ENCODE results near the gene CELF2.

Gene CELF2

DNA sequence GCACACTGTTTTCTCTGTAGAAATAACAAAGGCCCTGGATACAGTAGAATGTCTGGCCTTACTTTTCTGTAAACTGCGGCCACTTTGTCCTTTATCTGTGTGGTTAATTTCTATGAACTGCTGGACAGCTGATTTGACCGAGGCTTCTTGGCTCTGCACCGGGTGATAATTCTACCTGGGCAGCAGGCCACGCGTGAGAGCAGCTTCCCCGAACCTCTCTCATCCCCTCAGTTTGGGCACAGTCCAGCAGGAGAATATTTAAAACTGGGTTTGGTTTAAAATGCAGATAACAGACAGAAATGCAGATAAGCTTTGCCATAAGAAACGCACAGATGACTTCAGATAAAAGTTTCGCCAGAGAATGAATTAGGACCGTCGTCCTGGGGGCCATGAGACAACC is 81.0 kb downstream of the CELF2 start:
- peaks cover 13% of the 10 kb centered on the region for H3K27me3 ChIP-seq (ENCODE audit: control insufficient read depth, low read length)
- no peak overlapping the region for H3K27ac ChIP-seq (ENCODE audit: low read depth, low read length)
- no peaks in the 10 kb centered on the region for H3K4me1 ChIP-seq (ENCODE audit: control insufficient read depth, low read length)
- H3K36me3 ChIP-seq (ENCODE audit: control insufficient read depth, low read length) = no peaks in the 10 kb centered on the region
- no peaks in the 10 kb centered on the region for H3K9me3 ChIP-seq (ENCODE audit: control insufficient read depth, insufficient read depth, low read length)
- H3K4me3 ChIP-seq (ENCODE audit: low read length) = no peak overlapping the region
- H3K4me2 ChIP-seq (ENCODE audit: low read length) = no peak overlapping the region
- H4K20me1 ChIP-seq (ENCODE audit: control insufficient read depth, insufficient read depth, low read depth, low read length) = no peaks in the 10 kb centered on the region
- no peaks in the 10 kb centered on the region for H3F3A ChIP-seq (ENCODE audit: control insufficient read depth, insufficient read depth)
- no peak for TF ChIP-seq EZH2phosphoT487 (IDR thresholded peaks at IDR 0.05; ENCODE audit: borderline replicate concordance, low read length)
- H3K79me2 ChIP-seq (ENCODE audit: control insufficient read depth, low read length) = no peaks in the 10 kb centered on the region
- H3K9me2 ChIP-seq (replicated peaks; ENCODE audit: control insufficient read depth, low read length) = no peaks in the 10 kb centered on the region

DNA sequence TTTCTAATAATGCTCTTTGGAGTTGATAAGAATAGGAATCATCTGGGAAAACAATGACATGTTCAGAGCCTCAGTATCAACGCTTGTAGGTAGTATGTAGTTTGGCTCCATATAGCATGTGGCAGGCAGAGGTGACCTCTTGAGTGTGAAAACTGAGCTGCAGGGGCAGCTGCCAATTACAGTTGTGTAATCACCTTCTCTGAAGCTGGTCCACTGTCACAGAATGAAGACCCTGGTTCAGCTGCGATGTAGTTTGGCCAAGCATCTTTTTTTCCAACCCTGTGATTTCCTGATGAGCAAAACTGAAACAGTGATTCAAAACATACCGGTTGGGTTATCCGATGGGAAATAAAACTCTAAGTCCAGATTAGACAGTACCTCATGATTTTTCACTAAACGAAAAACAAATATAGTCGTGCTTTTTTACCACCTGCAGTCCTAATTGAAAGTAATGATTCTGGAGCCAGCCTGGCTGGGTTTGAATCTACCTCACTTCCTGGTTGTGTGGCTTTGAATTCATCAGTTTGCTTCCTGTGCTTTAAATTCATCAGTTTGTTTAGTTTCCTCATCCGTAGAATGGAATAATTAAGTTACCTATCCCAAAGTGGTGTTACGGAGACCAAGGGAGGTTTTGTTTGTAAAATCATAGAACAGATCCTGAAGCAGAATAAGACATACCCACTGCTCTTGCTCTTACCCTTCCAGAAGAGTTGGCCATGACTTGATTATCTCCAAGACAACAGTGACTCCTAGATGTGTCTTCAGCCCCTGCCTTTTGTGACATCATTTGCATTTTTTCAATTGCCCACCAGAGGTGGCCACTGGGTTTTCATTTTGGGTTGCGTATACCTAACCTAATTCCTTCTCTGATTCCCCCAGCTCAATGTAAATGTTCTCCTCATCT is 87.4 kb downstream of the CELF2 start:
- no peaks in the 10 kb centered on the region for H4K20me1 ChIP-seq (ENCODE audit: control insufficient read depth, insufficient read depth, low read depth, low read length)
- H3K79me2 ChIP-seq (ENCODE audit: control insufficient read depth, low read length) = no peaks in the 10 kb centered on the region
- H3K4me2 ChIP-seq (ENCODE audit: low read length) = no peak overlapping the region
- peaks cover 16% of the 10 kb centered on the region for H3K27me3 ChIP-seq (ENCODE audit: control insufficient read depth, low read length)
- H3K36me3 ChIP-seq (ENCODE audit: control insufficient read depth, low read length) = no peaks in the 10 kb centered on the region
- no peaks in the 10 kb centered on the region for H3K9me3 ChIP-seq (ENCODE audit: control insufficient read depth, insufficient read depth, low read length)
- H3K9me2 ChIP-seq (replicated peaks; ENCODE audit: control insufficient read depth, low read length) = no peaks in the 10 kb centered on the region
- H3F3A ChIP-seq (ENCODE audit: control insufficient read depth, insufficient read depth) = no peaks in the 10 kb centered on the region
- no peaks in the 10 kb centered on the region for H3K4me1 ChIP-seq (ENCODE audit: control insufficient read depth, low read length)
- H3K4me3 ChIP-seq (ENCODE audit: low read length) = no peak overlapping the region
- H3K27ac ChIP-seq (ENCODE audit: low read depth, low read length) = no peak overlapping the region
- TF ChIP-seq EZH2phosphoT487 (IDR thresholded peaks at IDR 0.05; ENCODE audit: borderline replicate concordance, low read length) = no peak
- TF ChIP-seq, protein P1, sequence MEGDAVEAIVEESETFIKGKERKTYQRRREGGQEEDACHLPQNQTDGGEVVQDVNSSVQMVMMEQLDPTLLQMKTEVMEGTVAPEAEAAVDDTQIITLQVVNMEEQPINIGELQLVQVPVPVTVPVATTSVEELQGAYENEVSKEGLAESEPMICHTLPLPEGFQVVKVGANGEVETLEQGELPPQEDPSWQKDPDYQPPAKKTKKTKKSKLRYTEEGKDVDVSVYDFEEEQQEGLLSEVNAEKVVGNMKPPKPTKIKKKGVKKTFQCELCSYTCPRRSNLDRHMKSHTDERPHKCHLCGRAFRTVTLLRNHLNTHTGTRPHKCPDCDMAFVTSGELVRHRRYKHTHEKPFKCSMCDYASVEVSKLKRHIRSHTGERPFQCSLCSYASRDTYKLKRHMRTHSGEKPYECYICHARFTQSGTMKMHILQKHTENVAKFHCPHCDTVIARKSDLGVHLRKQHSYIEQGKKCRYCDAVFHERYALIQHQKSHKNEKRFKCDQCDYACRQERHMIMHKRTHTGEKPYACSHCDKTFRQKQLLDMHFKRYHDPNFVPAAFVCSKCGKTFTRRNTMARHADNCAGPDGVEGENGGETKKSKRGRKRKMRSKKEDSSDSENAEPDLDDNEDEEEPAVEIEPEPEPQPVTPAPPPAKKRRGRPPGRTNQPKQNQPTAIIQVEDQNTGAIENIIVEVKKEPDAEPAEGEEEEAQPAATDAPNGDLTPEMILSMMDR (IDR thresholded peaks at IDR 0.05; ENCODE audit: low read depth, low read length, poor library complexity, severe bottlenecking) = no peak

DNA sequence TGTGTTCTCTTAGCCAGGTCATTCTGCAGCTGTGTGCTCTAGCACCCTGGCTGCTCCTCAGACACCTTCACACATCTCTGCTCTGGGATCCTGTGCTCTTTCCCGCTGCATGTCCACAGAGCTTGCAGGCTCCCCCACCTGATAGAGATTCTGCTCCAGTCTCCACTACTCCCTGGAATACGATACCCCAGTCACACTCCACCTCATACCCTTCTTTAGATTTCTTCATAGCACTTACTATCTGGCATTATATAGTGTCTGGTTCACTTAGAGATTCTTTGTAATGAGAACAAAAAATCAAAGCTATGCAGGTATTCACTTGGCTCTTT is 88.0 kb downstream of the CELF2 start:
- Histone ChIP-seq H3K27ac (ENCODE audit: low read depth, low read length) (no peak overlapping the region), H3K27me3 (ENCODE audit: control insufficient read depth, low read length) (peaks cover 16% of the 10 kb centered on the region), H4K20me1 (ENCODE audit: control insufficient read depth, insufficient read depth, low read depth, low read length) (no peaks in the 10 kb centered on the region), H3K4me3 (ENCODE audit: low read length) (no peak overlapping the region), H3K9me2 (replicated peaks; ENCODE audit: control insufficient read depth, low read length) (no peaks in the 10 kb centered on the region), H3K79me2 (ENCODE audit: control insufficient read depth, low read length) (no peaks in the 10 kb centered on the region), H3K4me1 (ENCODE audit: control insufficient read depth, low read length) (no peaks in the 10 kb centered on the region), H3K36me3 (ENCODE audit: control insufficient read depth, low read length) (no peaks in the 10 kb centered on the region), H3K4me2 (ENCODE audit: low read length) (no peak overlapping the region), H3K9me3 (ENCODE audit: control insufficient read depth, insufficient read depth, low read length) (no peaks in the 10 kb centered on the region), H3F3A (ENCODE audit: control insufficient read depth, insufficient read depth) (no peaks in the 10 kb centered on the region)
- TF ChIP-seq, protein P1 (IDR thresholded peaks at IDR 0.05; ENCODE audit: low read depth, low read length, poor library complexity, severe bottlenecking) = no peak
- no peak for TF ChIP-seq EZH2phosphoT487 (IDR thresholded peaks at IDR 0.05; ENCODE audit: borderline replicate concordance, low read length)

DNA sequence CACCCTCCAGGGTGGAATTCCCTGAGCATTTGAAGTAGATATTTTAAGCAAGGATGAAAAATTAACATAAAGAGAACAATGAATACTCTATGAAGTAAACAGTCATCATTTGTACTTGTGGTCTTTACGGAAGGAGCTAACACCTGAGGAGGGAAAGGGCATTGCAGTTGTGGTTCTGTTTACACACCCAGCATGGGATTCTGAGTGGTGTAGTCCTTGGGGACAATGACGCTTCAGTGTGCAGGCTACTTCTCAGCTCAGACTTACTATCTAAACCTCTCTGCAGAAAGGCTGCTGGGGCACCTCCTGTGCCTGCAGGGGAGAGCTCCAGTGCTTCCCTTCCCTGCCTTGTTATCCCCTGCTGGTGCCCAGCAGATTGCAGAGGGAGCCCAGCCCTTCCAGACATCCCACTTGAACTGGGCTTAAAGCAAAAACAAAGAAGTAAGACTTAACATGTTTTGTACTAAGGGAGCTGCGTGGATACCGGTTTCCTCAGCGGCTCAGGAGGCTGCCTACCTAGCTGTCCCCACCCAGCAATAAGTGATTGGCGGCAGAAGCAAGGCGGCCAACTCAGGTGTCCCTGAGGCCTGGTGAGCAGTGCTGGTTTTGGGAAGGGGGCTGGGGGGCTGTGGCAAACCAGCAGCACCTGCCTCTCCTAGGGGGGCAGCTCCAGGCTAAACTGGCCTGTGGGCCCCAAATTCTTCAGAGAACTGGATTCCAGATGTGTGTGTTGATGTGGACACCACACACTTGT is 89.1 kb downstream of the CELF2 start:
- Histone ChIP-seq H3K9me3 (ENCODE audit: control insufficient read depth, insufficient read depth, low read length) (no peaks in the 10 kb centered on the region), H4K20me1 (ENCODE audit: control insufficient read depth, insufficient read depth, low read depth, low read length) (no peaks in the 10 kb centered on the region), H3K9me2 (replicated peaks; ENCODE audit: control insufficient read depth, low read length) (no peaks in the 10 kb centered on the region), H3F3A (ENCODE audit: control insufficient read depth, insufficient read depth) (no peaks in the 10 kb centered on the region), H3K4me2 (ENCODE audit: low read length) (no peak overlapping the region), H3K27ac (ENCODE audit: low read depth, low read length) (no peak overlapping the region), H3K36me3 (ENCODE audit: control insufficient read depth, low read length) (no peaks in the 10 kb centered on the region), H3K4me3 (ENCODE audit: low read length) (no peak overlapping the region), H3K79me2 (ENCODE audit: control insufficient read depth, low read length) (no peaks in the 10 kb centered on the region), H3K4me1 (ENCODE audit: control insufficient read depth, low read length) (no peaks in the 10 kb centered on the region), H3K27me3 (ENCODE audit: control insufficient read depth, low read length) (peaks cover 7% of the 10 kb centered on the region)
- TF ChIP-seq, protein P1 (IDR thresholded peaks at IDR 0.05; ENCODE audit: low read depth, low read length, poor library complexity, severe bottlenecking) = no peak
- no peak for TF ChIP-seq EZH2phosphoT487 (IDR thresholded peaks at IDR 0.05; ENCODE audit: borderline replicate concordance, low read length)

Data from DOHH2 (cell line).